HG02885 (cell line): ENCODE measurements around the gene RNF213.

Source experiments
- ATAC-seq: cut with Tn5 transposase; IDR thresholded peaks from one replicate; pipeline ENCODE4 v1.9.1; 2021; ENCODE audit warnings: mild to moderate bottlenecking; ENCODE audit not compliant: unreplicated experiment, poor library complexity

The RNF213 gene

GRCh38 chr17:80426671-80427326 lies 166.1 kb downstream of the RNF213 start:
- ATAC-seq: peak; percentile 59

- no peak for ATAC-seq
These were observed 167.0 kb downstream of the RNF213 start for GRCh38 chr17:80427366-80428282.

- ATAC-seq: no peak
These were observed 167.7 kb downstream of the RNF213 start for GRCh38 chr17:80428363-80428762.

GRCh38 chr17:80428796-80429195 lies 168.1 kb downstream of the RNF213 start:
- ATAC-seq: no peak

- no peak for ATAC-seq
These were observed 169.0 kb downstream of the RNF213 start for GRCh38 chr17:80429356-80430275.

- no peak for ATAC-seq
These were observed 170.0 kb downstream of the RNF213 start for GRCh38 chr17:80430446-80431245.

- ATAC-seq: no peak
These were observed 170.9 kb downstream of the RNF213 start for GRCh38 chr17:80431246-80432195.

- no peak for ATAC-seq
These were observed 171.8 kb downstream of the RNF213 start for GRCh38 chr17:80432350-80432955.

- no peak for ATAC-seq
These were observed 172.4 kb downstream of the RNF213 start for GRCh38 chr17:80432961-80433550.

GRCh38 chr17:80433916-80434666 lies 173.4 kb downstream of the RNF213 start:
- no peak for ATAC-seq

- ATAC-seq: no peak
These were observed 176.9 kb downstream of the RNF213 start for GRCh38 chr17:80437532-80437931.

- ATAC-seq: no peak
These were observed 178.2 kb downstream of the RNF213 start for GRCh38 chr17:80438806-80439205.

GRCh38 chr17:80439499-80439898 lies 178.8 kb downstream of the RNF213 start:
- no peak for ATAC-seq

GRCh38 chr17:80441133-80441578 lies 180.5 kb downstream of the RNF213 start:
- ATAC-seq: no peak

- ATAC-seq: no peak
These were observed 181.1 kb downstream of the RNF213 start for GRCh38 chr17:80441598-80442322.

GRCh38 chr17:80442323-80442659 lies 181.6 kb downstream of the RNF213 start:
- ATAC-seq: no peak

GRCh38 chr17:80442764-80443163 lies 182.1 kb downstream of the RNF213 start:
- no peak for ATAC-seq
